ENCODE results near the gene FASLG. TPM values are rescaled to one million over a fixed set of nuclear protein-coding genes. Genes with fewer than 3 reads are reported as not detected.

FASLG gene
- total RNA-seq, 1 donor from 2014 or later: 1.2 TPM

DNA sequence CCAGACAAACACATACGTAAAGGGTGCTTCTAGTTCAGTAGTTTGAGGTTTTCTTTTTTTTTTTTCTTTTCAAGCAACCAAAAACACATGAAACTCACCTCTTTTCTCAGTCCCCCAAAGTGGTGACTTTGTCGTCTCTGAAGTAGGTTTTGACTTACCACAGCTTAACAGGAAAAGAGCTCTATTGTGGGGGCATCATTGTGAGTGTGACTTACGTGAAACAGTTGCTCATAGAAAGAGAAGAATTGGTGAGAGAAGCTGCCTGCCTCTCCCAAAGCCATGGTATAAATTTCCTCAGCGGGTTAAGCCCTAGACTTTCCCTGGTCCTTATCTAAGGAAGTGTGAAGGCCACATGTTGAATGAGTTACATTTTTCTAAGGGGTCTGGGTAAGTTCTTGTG, 11.9 kb downstream of the FASLG start:
- no peak overlapping the region for H3K4me3 ChIP-seq
- TF ChIP-seq, protein P1, sequence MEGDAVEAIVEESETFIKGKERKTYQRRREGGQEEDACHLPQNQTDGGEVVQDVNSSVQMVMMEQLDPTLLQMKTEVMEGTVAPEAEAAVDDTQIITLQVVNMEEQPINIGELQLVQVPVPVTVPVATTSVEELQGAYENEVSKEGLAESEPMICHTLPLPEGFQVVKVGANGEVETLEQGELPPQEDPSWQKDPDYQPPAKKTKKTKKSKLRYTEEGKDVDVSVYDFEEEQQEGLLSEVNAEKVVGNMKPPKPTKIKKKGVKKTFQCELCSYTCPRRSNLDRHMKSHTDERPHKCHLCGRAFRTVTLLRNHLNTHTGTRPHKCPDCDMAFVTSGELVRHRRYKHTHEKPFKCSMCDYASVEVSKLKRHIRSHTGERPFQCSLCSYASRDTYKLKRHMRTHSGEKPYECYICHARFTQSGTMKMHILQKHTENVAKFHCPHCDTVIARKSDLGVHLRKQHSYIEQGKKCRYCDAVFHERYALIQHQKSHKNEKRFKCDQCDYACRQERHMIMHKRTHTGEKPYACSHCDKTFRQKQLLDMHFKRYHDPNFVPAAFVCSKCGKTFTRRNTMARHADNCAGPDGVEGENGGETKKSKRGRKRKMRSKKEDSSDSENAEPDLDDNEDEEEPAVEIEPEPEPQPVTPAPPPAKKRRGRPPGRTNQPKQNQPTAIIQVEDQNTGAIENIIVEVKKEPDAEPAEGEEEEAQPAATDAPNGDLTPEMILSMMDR (IDR thresholded peaks at IDR 0.05): no peak
- H3K36me3 ChIP-seq: no peaks in the 10 kb centered on the region
- no peaks in the 10 kb centered on the region for H3K4me1 ChIP-seq
- no peak for DNase-seq
- H3K27ac ChIP-seq: no peak overlapping the region
- no peaks in the 10 kb centered on the region for H3K27me3 ChIP-seq (ENCODE audit: low read depth)
- ATAC-seq: no peak
- intact Hi-C loops (cut with DNase I): no loop called here
- H3K9me3 ChIP-seq: no peaks in the 10 kb centered on the region

DNA sequence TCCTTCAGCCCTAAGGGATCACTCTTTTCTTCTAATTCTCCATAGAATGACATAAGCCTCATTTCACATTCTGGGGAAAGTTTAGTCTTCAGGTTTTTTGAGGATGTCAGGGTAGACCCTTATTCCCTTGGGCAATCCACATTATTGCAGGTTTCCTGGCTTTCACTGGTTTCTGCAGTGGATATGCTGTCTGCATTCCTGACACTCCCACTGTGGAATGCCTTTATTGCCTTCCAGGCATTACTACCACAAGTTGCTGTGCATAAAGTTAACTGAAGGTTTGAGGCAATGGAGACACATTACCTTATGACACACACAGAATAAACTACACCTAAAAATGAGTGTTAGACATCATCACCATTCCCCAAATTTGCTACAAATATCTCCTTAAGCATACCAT, 12.7 kb downstream of the FASLG start:
- Histone ChIP-seq H3K27ac (no peak overlapping the region), H3K36me3 (no peaks in the 10 kb centered on the region), H3K27me3 (ENCODE audit: low read depth) (no peaks in the 10 kb centered on the region), H3K4me1 (no peaks in the 10 kb centered on the region), H3K9me3 (no peaks in the 10 kb centered on the region), H3K4me3 (no peak overlapping the region)
- TF ChIP-seq, protein P1 (IDR thresholded peaks at IDR 0.05): no peak
- DNase-seq (no peak), ATAC-seq (no peak)
- intact Hi-C loops (cut with DNase I): no loop called here

DNA sequence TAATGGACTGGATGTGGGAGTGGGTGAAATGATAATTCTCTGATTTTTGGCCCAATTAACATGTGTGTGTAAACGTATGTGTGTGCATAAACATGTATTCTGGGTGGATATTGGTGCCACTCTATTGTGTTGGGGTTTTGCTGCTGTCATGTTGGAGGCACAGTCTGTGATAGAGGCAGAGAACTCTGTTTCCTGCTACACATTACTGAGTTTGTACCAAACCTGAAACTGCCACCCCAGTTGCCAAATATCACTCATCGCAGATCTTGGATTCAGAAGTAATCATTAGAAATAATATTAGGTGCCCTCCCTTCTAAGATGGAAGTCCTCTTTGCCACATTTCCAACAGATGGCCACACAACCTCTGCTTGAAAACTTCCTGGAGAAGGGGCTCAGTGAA, 13.8 kb downstream of the FASLG start:
- TF ChIP-seq, protein P1 (IDR thresholded peaks at IDR 0.05): no peak
- Histone ChIP-seq H3K36me3 (no peaks in the 10 kb centered on the region), H3K27me3 (ENCODE audit: low read depth) (no peaks in the 10 kb centered on the region), H3K4me3 (no peak overlapping the region), H3K4me1 (no peaks in the 10 kb centered on the region), H3K9me3 (no peaks in the 10 kb centered on the region), H3K27ac (no peak overlapping the region)
- DNase-seq (no peak), ATAC-seq (no peak)
- intact Hi-C loops (cut with DNase I): no loop called here

DNA sequence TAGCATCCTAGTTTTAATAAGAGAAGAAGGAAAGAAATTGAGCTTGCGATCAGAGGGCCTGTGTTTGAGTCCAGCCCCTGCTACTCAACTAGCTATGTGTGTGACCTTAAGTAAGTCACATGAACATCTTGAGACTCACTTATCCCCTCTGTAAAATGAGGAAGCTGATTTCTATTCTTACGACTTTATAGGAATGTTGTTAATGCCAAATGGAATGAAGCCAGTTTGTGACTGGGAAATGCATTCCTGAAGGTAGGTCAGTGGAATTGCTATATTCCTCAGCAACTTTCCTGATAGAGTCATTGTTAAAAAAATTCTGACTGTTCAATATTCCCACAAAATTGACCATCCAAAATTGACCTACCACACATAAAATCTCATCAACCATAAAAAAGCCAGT, 14.9 kb downstream of the FASLG start:
- intact Hi-C loops (cut with DNase I): no loop called here
- no peak overlapping the region for H3K4me3 ChIP-seq
- H3K9me3 ChIP-seq: no peaks in the 10 kb centered on the region
- H3K27me3 ChIP-seq (ENCODE audit: low read depth): no peaks in the 10 kb centered on the region
- ATAC-seq: no peak
- no peak for DNase-seq
- H3K36me3 ChIP-seq: no peaks in the 10 kb centered on the region
- no peak overlapping the region for H3K27ac ChIP-seq
- TF ChIP-seq, protein P1 (IDR thresholded peaks at IDR 0.05): no peak
- H3K4me1 ChIP-seq: no peaks in the 10 kb centered on the region

DNA sequence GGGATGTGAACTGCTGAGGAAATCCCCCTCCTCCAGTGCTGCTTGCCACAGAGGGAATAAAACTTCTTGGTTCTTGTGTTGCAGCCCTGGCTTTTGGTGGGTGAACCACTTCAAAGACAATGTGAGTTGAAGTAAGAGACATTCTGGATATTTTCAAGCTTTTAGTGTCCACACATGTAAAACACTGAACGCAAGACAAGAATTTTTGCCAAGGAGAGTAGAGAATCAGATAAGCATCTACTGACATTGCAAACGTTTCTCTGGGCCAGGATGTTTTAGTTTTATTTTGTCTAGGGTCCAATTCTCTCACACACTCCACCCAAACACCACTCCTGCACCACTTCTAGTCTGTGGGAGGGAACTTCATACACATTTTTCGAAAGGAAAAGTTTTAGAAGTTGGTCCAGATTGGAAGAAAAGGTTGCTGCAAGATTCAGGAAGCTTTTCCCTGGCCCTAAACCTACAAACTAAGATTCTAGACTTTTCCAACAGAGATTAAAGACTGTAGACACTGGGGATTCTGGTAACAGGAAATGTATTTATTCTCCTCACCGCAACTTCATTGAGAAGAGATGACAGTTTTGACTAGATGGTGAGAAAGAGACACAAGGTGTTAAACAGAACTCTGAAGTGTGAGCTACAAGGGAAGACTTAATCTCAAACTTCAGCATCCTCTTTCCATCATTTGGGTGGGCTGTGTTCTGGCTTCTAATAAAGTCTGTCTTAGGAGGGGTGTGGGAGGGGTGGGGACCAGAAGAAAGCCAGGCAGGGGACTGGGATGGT, 16.1 kb downstream of the FASLG start:
- ATAC-seq: no peak
- Histone ChIP-seq H3K27ac (no peak overlapping the region), H3K4me3 (no peak overlapping the region), H3K4me1 (no peaks in the 10 kb centered on the region), H3K9me3 (no peaks in the 10 kb centered on the region), H3K27me3 (ENCODE audit: low read depth) (no peaks in the 10 kb centered on the region), H3K36me3 (no peaks in the 10 kb centered on the region)
- TF ChIP-seq, protein P1 (IDR thresholded peaks at IDR 0.05): no peak
- intact Hi-C loops (cut with DNase I): no loop called here
- DNase-seq: no peak

Data from lower lobe of right lung (tissue), 2 donors.